H9 (cell line): ENCODE results near the gene VWC2. TPM values are rescaled to one million over a fixed set of nuclear protein-coding genes. Genes with fewer than 3 reads are reported as not detected.
A peak's percentile ranks its signal among the peaks of the same experiment; 100 is the strongest.

Experiments used
- DNase-seq: peaks from one replicate; pipeline ENCODE4 v3.0.0-alpha.2; 2017
- H2AFZ ChIP-seq: one replicate; pipeline ENCODE4 v1.6.1; 2013; ENCODE audit warnings: mild to moderate bottlenecking, low read length, control low read depth, moderate library complexity
- H2AK5ac ChIP-seq: 2 replicates; pipeline ENCODE4 v1.6.1; 2013; ENCODE audit warnings: low read length, control low read depth, mixed read lengths; ENCODE audit not compliant: insufficient read length
- H2BK120ac ChIP-seq: one replicate; pipeline ENCODE4 v1.6.1; 2013; ENCODE audit warnings: low read depth, mild to moderate bottlenecking, low read length, control low read depth, inconsistent platforms; ENCODE audit not compliant: poor library complexity, severe bottlenecking
- H2BK12ac ChIP-seq: 2 replicates; pipeline ENCODE4 v1.6.1; 2013; ENCODE audit warnings: low read length, control low read depth, mixed read lengths, low read depth; ENCODE audit not compliant: insufficient read length
- H2BK15ac ChIP-seq: 2 replicates; pipeline ENCODE4 v1.6.1; 2013; ENCODE audit warnings: low read depth, low read length, control low read depth
- H2BK20ac ChIP-seq: one replicate; pipeline ENCODE4 v1.6.1; 2013; ENCODE audit warnings: low read depth, mild to moderate bottlenecking, low read length, control low read depth, inconsistent platforms; ENCODE audit not compliant: poor library complexity, severe bottlenecking
- H2BK5ac ChIP-seq: 2 replicates; pipeline ENCODE4 v1.6.1; 2013; ENCODE audit warnings: low read length, control low read depth, mixed read lengths; ENCODE audit not compliant: insufficient read length
- H3K14ac ChIP-seq: 2 replicates; pipeline ENCODE4 v1.6.1; 2013; ENCODE audit warnings: low read length, control low read depth; ENCODE audit not compliant: insufficient read depth
- H3K18ac ChIP-seq: 2 replicates; pipeline ENCODE4 v1.6.1; 2013; ENCODE audit warnings: low read depth, mild to moderate bottlenecking, mixed read lengths, low read length, control low read depth; ENCODE audit not compliant: insufficient read length
- H3K23ac ChIP-seq: 2 replicates; pipeline ENCODE4 v1.6.1; 2013; ENCODE audit warnings: low read length, control low read depth, mixed read lengths, low read depth; ENCODE audit not compliant: insufficient read length
- H3K23me2 ChIP-seq: 2 replicates; pipeline ENCODE4 v1.6.1; 2013; ENCODE audit warnings: low read depth, mild to moderate bottlenecking, mixed read lengths, low read length, control low read depth; ENCODE audit not compliant: insufficient read length, poor library complexity, severe bottlenecking
- H3K27ac ChIP-seq: 2 replicates; pipeline ENCODE4 v1.5.1; 2013; ENCODE audit warnings: low read length, control low read depth, mixed read lengths, low read depth; ENCODE audit not compliant: insufficient read length
- H3K27me3 ChIP-seq: 2 replicates; pipeline ENCODE4 v1.6.1; 2013; ENCODE audit warnings: low read length, control low read depth, inconsistent platforms; ENCODE audit not compliant: insufficient read depth
- H3K4ac ChIP-seq: 2 replicates; pipeline ENCODE4 v1.6.1; 2013; ENCODE audit warnings: low read depth, mild to moderate bottlenecking, control low read depth, inconsistent platforms, low read length, moderate library complexity
- H3K4me1 ChIP-seq: 2 replicates; pipeline ENCODE4 v1.6.1; 2013; ENCODE audit warnings: low read length, control low read depth, inconsistent platforms; ENCODE audit not compliant: insufficient read depth
- H3K4me2 ChIP-seq: 2 replicates; pipeline ENCODE4 v1.6.1; 2013; ENCODE audit warnings: low read length, control low read depth, mixed read lengths; ENCODE audit not compliant: insufficient read length, insufficient read depth
- H3K56ac ChIP-seq: 2 replicates; pipeline ENCODE4 v1.6.1; 2013; ENCODE audit warnings: low read depth, mild to moderate bottlenecking, mixed read lengths, low read length, control low read depth; ENCODE audit not compliant: insufficient read length
- H3K79me1 ChIP-seq: 2 replicates; pipeline ENCODE4 v1.6.1; 2013; ENCODE audit warnings: low read depth, mild to moderate bottlenecking, moderate library complexity, low read length, control low read depth, inconsistent platforms; ENCODE audit not compliant: insufficient read depth, poor library complexity, severe bottlenecking
- H3K79me2 ChIP-seq: 2 replicates; pipeline ENCODE4 v1.6.1; 2013; ENCODE audit warnings: low read length, control low read depth, inconsistent platforms; ENCODE audit not compliant: insufficient read depth
- H3K9ac ChIP-seq: 2 replicates; pipeline ENCODE4 v1.6.1; 2013; ENCODE audit warnings: low read length, control low read depth, mixed read lengths; ENCODE audit not compliant: insufficient read length; ENCODE audit errors: extremely low read depth
- H3K9me3 ChIP-seq: one replicate; pipeline ENCODE4 v1.6.1; 2013; ENCODE audit warnings: low read depth, low read length, inconsistent platforms; ENCODE audit not compliant: control insufficient read depth
- H3T11ph ChIP-seq: one replicate; pipeline ENCODE4 v1.6.1; 2013; ENCODE audit warnings: mild to moderate bottlenecking, low read length, control low read depth, inconsistent platforms
- H4K20me1 ChIP-seq: one replicate; pipeline ENCODE4 v1.6.1; 2013; ENCODE audit not compliant: control insufficient read depth, insufficient read length, insufficient read depth
- H4K5ac ChIP-seq: 2 replicates; pipeline ENCODE4 v1.6.1; 2013; ENCODE audit warnings: low read depth, mild to moderate bottlenecking, mixed read lengths, low read length, control low read depth; ENCODE audit not compliant: insufficient read length
- H4K8ac ChIP-seq: replicated peaks from 2 replicates; pipeline ENCODE4 v1.6.1; 2013; ENCODE audit warnings: low read length, control low read depth, mixed read lengths, low read depth; ENCODE audit not compliant: insufficient read length
- H4K91ac ChIP-seq: 2 replicates; pipeline ENCODE4 v1.6.1; 2013; ENCODE audit warnings: low read depth, mild to moderate bottlenecking, moderate library complexity, mixed read lengths, low read length, control low read depth; ENCODE audit not compliant: insufficient read length
- H3K27ac Mint-ChIP-seq, 3 experiments: 2 replicates in 2 of 3; 3 replicates in 1 of 3; pipeline ENCODE4 v1.8.0; 2020 to 2021; ENCODE audit warnings: mixed read lengths in 3 of 3, mild to moderate bottlenecking in 1 of 3, moderate library complexity in 1 of 3
- H3K27me3 Mint-ChIP-seq: 2 replicates; pipeline ENCODE4 v1.8.0; 2021; ENCODE audit warnings: low read depth, mild to moderate bottlenecking, moderate library complexity, mixed read lengths
- H3K36me3 Mint-ChIP-seq, 3 experiments: 2 replicates in 2 of 3; 3 replicates in 1 of 3; pipeline ENCODE4 v1.8.0; 2020 to 2021; ENCODE audit warnings: low read depth in 3 of 3, mixed read lengths in 3 of 3; ENCODE audit not compliant: insufficient read depth in 1 of 3
- H3K4me1 Mint-ChIP-seq, 2 experiments: 2 replicates each; pipeline ENCODE4 v1.8.0; 2020; ENCODE audit warnings: mixed read lengths in 2 of 2
- H3K4me3 Mint-ChIP-seq, 2 experiments: 2 replicates in 1 of 2; 3 replicates in 1 of 2; pipeline ENCODE4 v1.8.0; 2020 to 2021; ENCODE audit warnings: mild to moderate bottlenecking in 2 of 2, mixed read lengths in 2 of 2, moderate library complexity in 1 of 2
- H3K9me3 Mint-ChIP-seq, 2 experiments: 2 replicates in 1 of 2; 3 replicates in 1 of 2; pipeline ENCODE4 v1.8.0; 2020; ENCODE audit warnings: mild to moderate bottlenecking in 2 of 2, mixed read lengths in 2 of 2, moderate library complexity in 1 of 2
- WGBS: extraction: QIAGEN DNeasy Blood & Tissue Kit; methylation state at CpG from one replicate; pipeline ENCODE4 v1.1.7; 2013; ENCODE audit warnings: missing lambda C conversion rate, low lambda C conversion rate, mixed read lengths; ENCODE audit not compliant: insufficient read length; ENCODE audit errors: extremely low coverage; 5-methylcytosine and 5-hydroxymethylcytosine counted together
- total RNA-seq: library from RNA; stranded (reverse); gene quantifications from 2 replicates; pipeline ENCODE4 v1.2.1, GENCODE V29; 2021
- TF ChIP-seq, protein P1 (sequence below): fragments of 200-600 bp; sonication (generic); conservative IDR thresholded peaks from 3 replicates; pipeline ENCODE4 v1.8.0; 2021; ENCODE audit warnings: antibody characterized with exemption, mild to moderate bottlenecking

VWC2 gene
- total RNA-seq, 1 experiment from 2014 or later: 0.02 TPM

DNA sequence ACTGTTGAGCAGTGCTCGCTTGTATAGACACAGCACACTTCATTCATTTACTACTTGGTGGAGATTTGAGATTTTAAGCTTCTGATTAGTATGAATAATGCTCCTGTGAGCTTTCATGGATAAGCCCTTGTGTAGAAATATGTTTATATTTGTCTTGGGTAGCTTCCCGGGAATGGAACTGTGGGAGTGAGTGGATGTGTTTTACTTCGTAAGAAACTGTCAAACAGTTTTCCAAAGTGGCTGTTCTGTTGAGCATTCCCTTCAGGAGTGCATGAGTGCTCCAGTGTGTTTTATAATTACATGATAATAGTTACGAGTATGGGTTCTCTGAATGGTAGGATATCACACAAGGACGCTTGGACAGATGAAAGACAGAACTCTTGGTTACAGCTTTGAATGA lies 49.4 kb downstream of the VWC2 start:
- Histone ChIP-seq H2BK15ac (no peak overlapping the region), H3K79me1 (no peaks in the 10 kb centered on the region), H2BK12ac (no peak overlapping the region), H3K27ac (no peak overlapping the region), H3T11ph (no peak overlapping the region), H3K4me2 (no peak overlapping the region), H4K8ac (no peak overlapping the region), H3K18ac (no peak overlapping the region), H2BK5ac (no peak overlapping the region), H3K56ac (no peak overlapping the region), H2BK20ac (no peak overlapping the region), H4K5ac (no peak overlapping the region), H3K79me2 (no peaks in the 10 kb centered on the region), H2BK120ac (no peak overlapping the region), H3K9me3 (no peaks in the 10 kb centered on the region), H2AFZ (no peak overlapping the region), H3K4me1 (no peaks in the 10 kb centered on the region; the same call in 1 of the 2 replicates), H3K23ac (no peak overlapping the region), H2AK5ac (no peak overlapping the region), H3K23me2 (no peaks in the 10 kb centered on the region), H3K27me3 (no peaks in the 10 kb centered on the region), H3K4ac (no peak overlapping the region), H3K14ac (no peak overlapping the region), H4K91ac (no peak overlapping the region), H3K9ac (no peak overlapping the region), H4K20me1 (no peaks in the 10 kb centered on the region)
- no CpG with 5 or more reads among the region's 5 CpGs for WGBS
- H3K9me3 Mint-ChIP-seq: no peaks in the 10 kb centered on the region
- H3K27me3 Mint-ChIP-seq: no peaks in the 10 kb centered on the region
- DNase-seq: no peak
- H3K27ac Mint-ChIP-seq: peak overlapping the region in 1 of 3 experiments; percentile 90; a peak in 1 of 7 replicates
- TF ChIP-seq, protein P1, sequence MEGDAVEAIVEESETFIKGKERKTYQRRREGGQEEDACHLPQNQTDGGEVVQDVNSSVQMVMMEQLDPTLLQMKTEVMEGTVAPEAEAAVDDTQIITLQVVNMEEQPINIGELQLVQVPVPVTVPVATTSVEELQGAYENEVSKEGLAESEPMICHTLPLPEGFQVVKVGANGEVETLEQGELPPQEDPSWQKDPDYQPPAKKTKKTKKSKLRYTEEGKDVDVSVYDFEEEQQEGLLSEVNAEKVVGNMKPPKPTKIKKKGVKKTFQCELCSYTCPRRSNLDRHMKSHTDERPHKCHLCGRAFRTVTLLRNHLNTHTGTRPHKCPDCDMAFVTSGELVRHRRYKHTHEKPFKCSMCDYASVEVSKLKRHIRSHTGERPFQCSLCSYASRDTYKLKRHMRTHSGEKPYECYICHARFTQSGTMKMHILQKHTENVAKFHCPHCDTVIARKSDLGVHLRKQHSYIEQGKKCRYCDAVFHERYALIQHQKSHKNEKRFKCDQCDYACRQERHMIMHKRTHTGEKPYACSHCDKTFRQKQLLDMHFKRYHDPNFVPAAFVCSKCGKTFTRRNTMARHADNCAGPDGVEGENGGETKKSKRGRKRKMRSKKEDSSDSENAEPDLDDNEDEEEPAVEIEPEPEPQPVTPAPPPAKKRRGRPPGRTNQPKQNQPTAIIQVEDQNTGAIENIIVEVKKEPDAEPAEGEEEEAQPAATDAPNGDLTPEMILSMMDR: no peak
- H3K4me1 Mint-ChIP-seq: peaks cover 21 to 23% of the 10 kb centered on the region in 2 experiments
- no peaks in the 10 kb centered on the region for H3K36me3 Mint-ChIP-seq
- H3K4me3 Mint-ChIP-seq: no peak overlapping the region
